ENCODE results near the gene FOXL2.

FOXL2 gene

GRCh38 chr3:138916824-138917223, 30.1 kb downstream of the FOXL2 start:
- TF ChIP-seq, protein P1, sequence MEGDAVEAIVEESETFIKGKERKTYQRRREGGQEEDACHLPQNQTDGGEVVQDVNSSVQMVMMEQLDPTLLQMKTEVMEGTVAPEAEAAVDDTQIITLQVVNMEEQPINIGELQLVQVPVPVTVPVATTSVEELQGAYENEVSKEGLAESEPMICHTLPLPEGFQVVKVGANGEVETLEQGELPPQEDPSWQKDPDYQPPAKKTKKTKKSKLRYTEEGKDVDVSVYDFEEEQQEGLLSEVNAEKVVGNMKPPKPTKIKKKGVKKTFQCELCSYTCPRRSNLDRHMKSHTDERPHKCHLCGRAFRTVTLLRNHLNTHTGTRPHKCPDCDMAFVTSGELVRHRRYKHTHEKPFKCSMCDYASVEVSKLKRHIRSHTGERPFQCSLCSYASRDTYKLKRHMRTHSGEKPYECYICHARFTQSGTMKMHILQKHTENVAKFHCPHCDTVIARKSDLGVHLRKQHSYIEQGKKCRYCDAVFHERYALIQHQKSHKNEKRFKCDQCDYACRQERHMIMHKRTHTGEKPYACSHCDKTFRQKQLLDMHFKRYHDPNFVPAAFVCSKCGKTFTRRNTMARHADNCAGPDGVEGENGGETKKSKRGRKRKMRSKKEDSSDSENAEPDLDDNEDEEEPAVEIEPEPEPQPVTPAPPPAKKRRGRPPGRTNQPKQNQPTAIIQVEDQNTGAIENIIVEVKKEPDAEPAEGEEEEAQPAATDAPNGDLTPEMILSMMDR (IDR thresholded peaks at IDR 0.05; ENCODE audit: low read depth, low read length), result no peak
- no peaks in the 10 kb centered on the region for H3K27me3 ChIP-seq (ENCODE audit: insufficient read depth, low read depth, severe bottlenecking)
- H3K4me3 ChIP-seq (ENCODE audit: low read depth, low read length), result no peak overlapping the region
- H3K36me3 ChIP-seq, result no peaks in the 10 kb centered on the region
- DNase-seq, result no peak
- no peaks in the 10 kb centered on the region for H3K9me3 ChIP-seq (ENCODE audit: severe bottlenecking)
- H3K27ac ChIP-seq, result no peak overlapping the region

DNA sequence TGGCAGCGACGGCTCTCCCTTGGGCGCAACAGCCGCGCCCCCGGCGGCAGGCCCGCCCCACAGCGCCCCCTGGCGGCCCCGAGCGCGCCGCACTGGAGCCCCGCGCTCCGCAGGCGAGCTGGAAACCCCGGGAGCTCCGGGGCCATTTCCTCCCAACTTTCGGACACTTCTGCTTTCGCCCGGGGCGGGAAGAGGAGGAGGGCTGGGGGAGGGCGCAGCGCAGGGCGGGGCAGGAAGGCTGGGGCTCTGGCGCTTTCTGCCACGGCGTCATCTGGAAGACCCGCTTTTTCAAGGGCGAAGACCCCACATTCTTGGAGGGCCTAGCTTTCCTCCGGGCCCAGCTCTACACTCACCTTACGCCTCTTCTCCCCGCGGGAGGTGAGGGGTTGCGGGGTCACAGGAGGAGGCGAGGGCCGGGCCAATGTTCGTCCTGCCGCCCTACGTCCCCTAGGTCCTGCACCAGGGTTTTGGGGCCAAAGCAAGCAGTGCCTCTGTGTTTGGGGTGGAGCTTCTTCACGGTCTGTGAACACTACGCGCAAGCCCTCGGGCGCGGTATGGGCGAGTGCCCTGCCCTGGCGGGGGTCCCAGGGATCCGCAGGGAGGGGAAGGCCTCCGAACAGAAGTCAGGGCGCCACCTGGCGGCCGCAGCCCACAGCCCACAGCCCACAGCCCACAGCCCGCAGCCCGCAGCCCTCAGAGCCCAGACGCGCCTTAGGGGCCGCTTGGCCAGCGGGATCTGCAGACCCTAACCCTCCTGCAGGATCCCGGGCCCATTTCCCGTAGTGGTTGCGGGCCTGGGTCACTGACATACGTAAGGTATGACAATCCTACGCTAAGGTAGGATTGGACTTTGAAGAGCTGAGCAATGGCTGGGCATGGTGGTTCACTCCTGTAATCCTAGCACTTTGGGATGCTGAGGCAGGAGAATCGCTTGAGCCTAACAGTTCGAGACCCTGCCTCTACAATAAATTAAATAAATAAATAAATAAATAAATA, 31.1 kb downstream of the FOXL2 start:
- TF ChIP-seq, protein P1 (IDR thresholded peaks at IDR 0.05; ENCODE audit: low read depth, low read length), result peak; percentile 85
- peak; percentile 89 for DNase-seq

DNA sequence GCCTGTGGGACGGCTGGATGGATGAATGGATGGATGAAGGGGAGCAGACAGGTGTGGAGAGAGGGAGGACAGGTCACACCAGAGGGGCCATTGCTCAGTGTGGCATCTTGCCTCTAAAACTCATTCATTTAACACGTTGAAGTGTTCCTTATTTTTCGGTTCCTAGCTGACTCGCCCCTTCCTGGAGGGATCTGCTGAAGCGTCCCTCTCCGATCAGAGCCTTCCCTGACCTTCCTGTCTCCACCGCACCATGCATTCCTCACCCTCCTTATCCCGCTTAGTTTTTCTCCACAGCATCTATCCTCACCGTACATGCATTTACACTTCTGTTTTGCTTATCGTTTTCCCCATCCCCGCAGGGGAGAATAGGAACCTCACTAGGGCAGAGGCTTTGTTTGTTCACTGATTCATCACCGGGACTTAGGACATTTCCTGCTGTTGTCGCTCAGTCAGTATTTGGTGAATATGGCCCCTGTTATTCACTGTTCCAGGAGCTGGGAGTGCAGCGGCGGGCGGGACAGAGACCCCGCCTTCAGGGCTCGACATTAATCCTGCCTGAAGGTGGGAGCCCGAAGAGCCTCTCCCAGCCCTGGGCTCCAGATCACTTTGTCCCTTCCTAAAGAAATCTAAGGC, 32.0 kb downstream of the FOXL2 start:
- H3K9me3 ChIP-seq (ENCODE audit: severe bottlenecking), result no peaks in the 10 kb centered on the region
- H3K36me3 ChIP-seq, result no peaks in the 10 kb centered on the region
- TF ChIP-seq, protein P1 (IDR thresholded peaks at IDR 0.05; ENCODE audit: low read depth, low read length), result no peak
- DNase-seq, result no peak
- no peaks in the 10 kb centered on the region for H3K27me3 ChIP-seq (ENCODE audit: insufficient read depth, low read depth, severe bottlenecking)
- peak overlapping the region; percentile 94 for H3K4me3 ChIP-seq (ENCODE audit: low read depth, low read length)
- no peak overlapping the region; the same call in 1 of the 2 replicates for H3K27ac ChIP-seq

More for the DNA sequence above, 31.1 kb downstream of the FOXL2 start:
- peak overlapping the region; percentile 58 for H3K27ac ChIP-seq
- no peaks in the 10 kb centered on the region for H3K27me3 ChIP-seq (ENCODE audit: insufficient read depth, low read depth, severe bottlenecking)
- H3K4me3 ChIP-seq (ENCODE audit: low read depth, low read length), result peak overlapping the region; percentile 94
- H3K36me3 ChIP-seq, result no peaks in the 10 kb centered on the region
- H3K9me3 ChIP-seq (ENCODE audit: severe bottlenecking), result no peaks in the 10 kb centered on the region

DNA sequence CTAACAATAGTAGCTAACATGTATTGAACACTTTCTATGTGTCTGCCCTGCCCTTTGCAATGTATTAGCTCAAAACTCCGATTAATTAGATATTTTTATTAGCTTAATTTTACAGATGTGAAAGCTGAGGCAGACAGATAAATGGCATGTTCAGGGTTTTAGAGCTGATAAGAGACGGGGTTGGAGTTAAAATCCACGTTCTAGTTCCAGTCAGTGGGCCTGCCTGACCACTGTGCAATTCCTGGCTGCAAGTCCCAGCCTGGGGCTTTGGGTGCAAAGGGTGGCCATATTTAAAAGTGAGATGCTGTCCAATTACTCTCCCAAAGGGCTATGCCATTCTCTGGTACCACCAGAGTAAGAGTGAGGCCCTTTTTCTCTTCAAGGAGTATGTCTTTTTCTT, 33.2 kb downstream of the FOXL2 start:
- Histone ChIP-seq H3K27ac (no peak overlapping the region), H3K9me3 (ENCODE audit: severe bottlenecking) (no peaks in the 10 kb centered on the region), H3K36me3 (no peaks in the 10 kb centered on the region), H3K4me3 (ENCODE audit: low read depth, low read length) (no peak overlapping the region), H3K27me3 (ENCODE audit: insufficient read depth, low read depth, severe bottlenecking) (no peaks in the 10 kb centered on the region)
- TF ChIP-seq, protein P1 (IDR thresholded peaks at IDR 0.05; ENCODE audit: low read depth, low read length), result no peak
- no peak for DNase-seq

DNA sequence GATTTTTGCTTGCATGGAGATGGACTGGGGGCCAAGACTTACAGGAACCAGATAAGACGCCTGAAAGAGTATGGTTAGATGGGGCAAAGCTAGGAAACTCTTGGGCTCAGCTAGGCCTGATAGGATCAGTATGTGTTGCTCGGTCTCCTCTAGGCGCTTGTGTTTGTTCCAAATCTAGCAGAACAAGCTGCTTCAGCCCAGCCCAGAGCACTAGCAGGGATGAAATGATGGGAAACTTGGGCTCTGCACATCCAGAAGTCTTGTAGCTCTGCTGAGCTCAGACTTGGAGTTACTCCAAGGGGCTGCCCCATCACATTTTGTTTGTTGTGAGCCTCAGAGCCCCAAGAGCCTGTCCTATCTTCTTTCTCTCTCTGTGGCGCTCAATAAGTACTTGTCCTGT, 34.7 kb downstream of the FOXL2 start:
- TF ChIP-seq, protein P1 (IDR thresholded peaks at IDR 0.05; ENCODE audit: low read depth, low read length), result no peak

More for the DNA sequence above, 34.7 kb downstream of the FOXL2 start:
- H3K9me3 ChIP-seq (ENCODE audit: severe bottlenecking), result no peaks in the 10 kb centered on the region
- no peak overlapping the region for H3K27ac ChIP-seq
- H3K27me3 ChIP-seq (ENCODE audit: insufficient read depth, low read depth, severe bottlenecking), result no peaks in the 10 kb centered on the region
- H3K36me3 ChIP-seq, result no peaks in the 10 kb centered on the region
- H3K4me3 ChIP-seq (ENCODE audit: low read depth, low read length), result no peak overlapping the region
- no peak for DNase-seq
